A549 treated with AZD9567 at 1 μM for 4 hours (cell line): ENCODE measurements around the gene ETDB. TPM values are rescaled to one million over a fixed set of nuclear protein-coding genes. Genes with fewer than 3 reads are reported as not detected.

Source experiments
- total RNA-seq: library from RNA; stranded (reverse); fragments of 200-300 nt; extraction: Qiagen RNA extraction; gene quantifications from 5 replicates; pipeline ENCODE4 v1.2.3, GENCODE V29; 2022; ENCODE audit not compliant: insufficient read depth

ETDB gene
- not detected in 5 replicates for total RNA-seq

DNA sequence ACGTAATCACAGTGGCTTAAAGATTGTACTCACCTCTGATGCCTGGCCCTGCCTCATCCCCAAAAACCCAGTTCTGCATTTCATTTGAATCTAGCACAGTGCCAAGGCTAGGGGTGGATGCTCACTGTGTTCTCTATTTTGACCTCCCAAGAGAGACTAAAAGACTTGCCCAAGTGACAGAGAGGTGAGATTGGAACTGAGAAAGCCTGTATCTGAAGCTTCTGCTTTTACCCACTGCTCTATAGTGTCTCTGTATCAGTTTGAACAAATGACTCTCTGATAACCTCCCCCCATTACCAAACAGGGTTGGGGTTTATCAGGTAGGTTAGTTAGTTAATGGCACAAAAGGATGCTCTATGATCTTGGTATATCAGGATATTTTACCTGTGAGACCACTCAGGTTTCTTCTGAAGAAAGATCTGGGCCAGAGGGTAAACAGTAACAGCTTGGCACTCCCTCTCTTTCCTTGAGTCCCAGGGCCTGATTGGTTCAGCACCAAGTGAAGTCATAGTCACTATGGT is at the start of gene ETDB:
ETDB (minus strand) TSS at position 471 of the 521 bp plus-strand sequence. CDS start 1,265 bp downstream, outside the sequence.

Other genes starting within 250 kb of the ETDB start
- gene MOSPD1, start 205.3 kb downstream of the ETDB start, total RNA-seq: 16.7 to 38.7 TPM (median 20.5 TPM) in 5 replicates
- 0.05 to 0.07 TPM (median 0.05 TPM) in 3 of 5 replicates, not detected in the others for gene SMIM10, start 129.5 kb downstream of the ETDB start, total RNA-seq
- gene RTL8B, start 98.0 kb downstream of the ETDB start, total RNA-seq: 7.6 to 9.6 TPM (median 8.0 TPM) in 5 replicates
- 124 to 212 TPM (median 200 TPM) in 5 replicates for gene RTL8C, start 88.2 kb downstream of the ETDB start, total RNA-seq
- 119 to 180 TPM (median 172 TPM) in 5 replicates for gene RTL8A, start 68.4 kb downstream of the ETDB start, total RNA-seq
- gene SMIM10L2B, start 21.8 kb downstream of the ETDB start, total RNA-seq: 0.06 to 0.09 TPM (median 0.06 TPM) in 3 of 5 replicates, not detected in the others
- not detected in 5 replicates for gene CT55, start 50.9 kb upstream of the ETDB start, total RNA-seq
- gene ETDA, start 131.5 kb upstream of the ETDB start, total RNA-seq: not detected in 5 replicates
- gene ETDC, start 189.0 kb upstream of the ETDB start, total RNA-seq: not detected in 5 replicates
- 3.0 to 4.6 TPM (median 3.2 TPM) in 5 replicates for gene ZNF75D, start 223.6 kb upstream of the ETDB start, total RNA-seq
- gene ZNF449, start 224.3 kb upstream of the ETDB start, total RNA-seq: 3.1 to 5.0 TPM (median 4.3 TPM) in 5 replicates